Astrocyte of the spinal cord (primary cell): ENCODE data around the gene OR6K3.

Experiments used
- DNase-seq: peaks from one replicate; pipeline ENCODE4 v3.0.0; 2011; ENCODE audit warnings: low read depth, low spot score
- H3K4me3 ChIP-seq: 2 replicates; pipeline ENCODE4 v1.5.1; 2011; ENCODE audit warnings: low read depth, mild to moderate bottlenecking, low read length, moderate library complexity
- in situ Hi-C: cut with HindIII; loops from 2 replicates; pipeline ENCODE4 v1.10.0; 2017; ENCODE audit warnings: low sequenced_read_pairs
- TF ChIP-seq, protein P1 (sequence below): IDR thresholded peaks from 2 replicates; pipeline ENCODE4 v1.5.1; 2012; ENCODE audit warnings: low read depth, mild to moderate bottlenecking, low read length, inconsistent platforms

The OR6K3 gene

DNA sequence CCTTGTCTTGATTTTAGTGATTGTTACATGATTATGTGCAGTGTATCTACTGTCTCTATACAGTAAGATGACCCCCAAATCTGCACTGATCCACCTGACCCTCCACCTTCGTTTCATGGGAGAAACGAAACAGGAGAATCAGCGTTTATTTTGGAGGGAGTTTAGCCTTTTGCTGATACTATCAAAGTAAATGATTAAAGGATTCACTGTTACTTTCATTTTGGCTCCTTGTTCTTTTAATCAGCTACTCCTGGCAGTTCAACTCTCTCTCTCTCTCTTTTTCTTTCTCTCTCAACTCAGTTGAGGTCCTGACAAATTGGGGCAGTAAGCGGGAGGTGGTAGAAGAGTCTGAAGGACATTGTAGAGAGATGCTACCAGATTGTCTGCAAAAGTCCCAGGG lies 9.9 kb upstream of the OR6K3 start:
- TF ChIP-seq, protein P1, sequence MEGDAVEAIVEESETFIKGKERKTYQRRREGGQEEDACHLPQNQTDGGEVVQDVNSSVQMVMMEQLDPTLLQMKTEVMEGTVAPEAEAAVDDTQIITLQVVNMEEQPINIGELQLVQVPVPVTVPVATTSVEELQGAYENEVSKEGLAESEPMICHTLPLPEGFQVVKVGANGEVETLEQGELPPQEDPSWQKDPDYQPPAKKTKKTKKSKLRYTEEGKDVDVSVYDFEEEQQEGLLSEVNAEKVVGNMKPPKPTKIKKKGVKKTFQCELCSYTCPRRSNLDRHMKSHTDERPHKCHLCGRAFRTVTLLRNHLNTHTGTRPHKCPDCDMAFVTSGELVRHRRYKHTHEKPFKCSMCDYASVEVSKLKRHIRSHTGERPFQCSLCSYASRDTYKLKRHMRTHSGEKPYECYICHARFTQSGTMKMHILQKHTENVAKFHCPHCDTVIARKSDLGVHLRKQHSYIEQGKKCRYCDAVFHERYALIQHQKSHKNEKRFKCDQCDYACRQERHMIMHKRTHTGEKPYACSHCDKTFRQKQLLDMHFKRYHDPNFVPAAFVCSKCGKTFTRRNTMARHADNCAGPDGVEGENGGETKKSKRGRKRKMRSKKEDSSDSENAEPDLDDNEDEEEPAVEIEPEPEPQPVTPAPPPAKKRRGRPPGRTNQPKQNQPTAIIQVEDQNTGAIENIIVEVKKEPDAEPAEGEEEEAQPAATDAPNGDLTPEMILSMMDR: no peak
- no peak for DNase-seq
- no peak overlapping the region for H3K4me3 ChIP-seq
- in situ Hi-C loops: no loop called here

DNA sequence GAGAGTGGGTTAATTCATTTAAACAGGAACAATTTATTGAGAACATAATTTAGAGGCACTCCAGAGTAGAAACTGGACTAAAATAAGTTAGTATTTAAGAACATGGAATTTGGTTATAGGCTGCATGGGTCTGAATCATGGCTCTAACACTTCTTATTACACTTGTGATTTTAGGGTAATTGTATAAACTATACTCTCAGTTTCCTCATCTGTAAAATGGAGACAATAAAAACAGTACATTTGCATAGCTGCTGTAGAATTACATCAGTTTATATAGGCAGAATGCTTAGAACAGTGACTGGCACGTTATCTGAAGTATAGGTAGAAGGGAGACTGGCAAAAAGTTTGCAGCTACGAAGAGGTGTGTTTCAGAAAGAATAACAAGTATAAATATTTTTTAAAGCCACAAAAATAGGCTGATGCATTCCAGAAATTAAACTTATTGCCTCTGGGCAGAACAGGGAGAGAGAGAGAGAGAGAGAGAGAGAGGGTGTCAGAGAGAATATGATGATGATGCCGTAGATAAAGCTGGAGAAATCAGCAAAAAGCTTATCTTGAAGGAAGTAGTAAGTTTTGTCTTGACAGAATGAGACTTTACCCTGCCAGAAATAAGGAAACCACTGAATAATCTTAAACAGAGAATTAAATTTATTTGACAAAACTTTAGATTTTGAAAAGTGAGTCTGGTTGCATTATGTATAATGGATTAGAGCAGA lies 8.1 kb upstream of the OR6K3 start:
- H3K4me3 ChIP-seq: no peak overlapping the region
- TF ChIP-seq, protein P1: no peak
- DNase-seq: no peak
- in situ Hi-C loops: no loop called here

DNA sequence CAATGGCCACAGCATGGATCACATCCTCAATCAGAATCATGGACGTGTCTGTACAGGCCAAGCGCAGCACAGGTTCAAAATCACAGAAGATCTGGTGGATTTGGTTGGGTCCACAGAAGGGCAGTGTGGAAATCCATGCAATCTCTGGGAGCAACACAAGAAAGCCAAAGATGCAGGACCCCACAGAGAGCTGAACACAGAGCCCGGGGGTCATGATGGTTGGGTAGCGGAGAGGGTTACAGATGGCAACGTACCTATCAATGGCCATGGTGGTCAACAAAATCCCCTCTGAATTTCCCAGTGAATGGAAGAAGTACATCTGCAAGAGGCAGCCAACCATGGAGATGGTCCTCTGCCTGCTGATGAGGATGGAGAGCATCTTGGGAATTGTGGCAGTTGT lies 3.9 kb upstream of the OR6K3 start:
- DNase-seq: no peak
- no peak overlapping the region for H3K4me3 ChIP-seq
- TF ChIP-seq, protein P1: no peak
- in situ Hi-C loops: no loop called here

DNA sequence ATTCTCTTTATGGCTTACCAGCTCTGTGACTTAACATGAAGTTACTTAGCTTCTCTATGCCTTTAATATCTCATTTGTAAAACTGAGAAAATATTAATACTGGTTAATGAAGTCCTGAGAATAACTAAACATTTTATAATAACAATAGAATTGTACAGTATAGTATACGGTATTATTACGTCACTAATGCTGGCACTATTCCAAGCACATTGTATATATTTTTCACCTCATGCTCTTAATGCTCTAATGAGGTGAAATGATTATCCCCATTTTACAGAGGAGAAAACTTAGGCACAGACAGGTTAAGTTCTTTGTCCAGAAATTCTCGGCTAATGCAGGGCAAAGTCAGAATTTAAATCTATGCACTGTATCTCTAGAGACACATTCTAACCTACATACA lies 856 bp downstream of the OR6K3 start:
- DNase-seq: no peak
- in situ Hi-C loops: no loop called here
- H3K4me3 ChIP-seq: no peak overlapping the region
- TF ChIP-seq, protein P1: no peak

DNA sequence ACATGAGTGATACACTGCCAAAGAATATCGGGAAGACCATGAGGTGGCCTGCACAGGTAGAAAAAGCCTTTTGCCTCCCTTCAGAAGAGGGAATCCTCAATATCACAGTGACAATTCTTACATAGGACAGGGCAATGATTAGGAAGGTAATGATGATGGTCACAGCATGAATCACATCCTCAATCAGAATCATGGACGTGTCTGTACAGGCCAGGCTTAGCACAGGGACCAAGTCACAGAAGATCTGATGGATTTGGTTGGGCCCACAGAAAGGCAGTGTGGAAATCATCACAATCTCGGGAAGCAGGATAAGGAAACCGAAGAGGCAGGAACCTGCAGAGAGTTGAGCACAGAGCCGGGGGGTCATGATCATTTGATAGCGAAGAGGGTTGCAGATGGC lies 3.2 kb downstream of the OR6K3 start:
- no peak for DNase-seq
- TF ChIP-seq, protein P1: no peak
- in situ Hi-C loops: no loop called here
- no peak overlapping the region for H3K4me3 ChIP-seq

DNA sequence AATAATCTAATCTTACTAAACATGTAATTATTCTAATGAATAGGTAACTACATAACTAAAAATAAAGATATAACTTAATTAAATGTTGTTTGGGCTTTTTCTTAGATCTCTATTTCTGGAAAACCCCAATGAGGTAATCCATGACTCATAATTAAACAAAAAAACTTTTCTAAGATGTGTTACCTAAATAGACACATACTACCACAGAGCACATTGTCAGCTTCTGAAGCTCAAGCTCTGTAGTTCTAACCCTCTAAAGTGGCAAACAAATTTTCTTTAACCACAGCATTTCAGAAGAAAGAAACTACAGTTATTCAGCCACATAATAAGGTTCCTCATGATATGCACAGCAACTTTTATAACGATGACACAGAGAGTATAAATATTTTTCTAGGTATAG lies 4.2 kb downstream of the OR6K3 start:
- H3K4me3 ChIP-seq: no peak overlapping the region
- DNase-seq: no peak
- TF ChIP-seq, protein P1: no peak
- in situ Hi-C loops: no loop called here
